ENCODE measurements around the gene VAV2. TPM values are rescaled to one million over a fixed set of nuclear protein-coding genes. Genes with fewer than 3 reads are reported as not detected.

The VAV2 gene
- total RNA-seq, 4 donors from 2014 or later, result 10.3 to 20.1 (median 13.1) TPM

GRCh38 chr9:133861086-133861485 lies 131.0 kb downstream of the VAV2 start:
- no peaks in the 10 kb centered on the region for H3K27me3 ChIP-seq
- no peak for TF ChIP-seq CTCF (IDR thresholded peaks at IDR 0.05)
- TF ChIP-seq POLR2A (IDR thresholded peaks at IDR 0.05), result no peak
- TF ChIP-seq EP300 (IDR thresholded peaks at IDR 0.05), result no peak
- peaks cover 0 to 8% (median 0%) of the 10 kb centered on the region in 4 donors for H3K9me3 ChIP-seq
- H3K27ac ChIP-seq, result no peak overlapping the region
- peaks cover 0 to 13% (median 0%) of the 10 kb centered on the region in 3 donors for H3K36me3 ChIP-seq
- 86 to 87% methylated on average over 20 of the region's 20 CpGs for WGBS, 2 donors
- H3K4me3 ChIP-seq, result no peak overlapping the region
- peaks cover 0 to 37% (median 12%) of the 10 kb centered on the region in 4 donors for H3K4me1 ChIP-seq
- DNase-seq (ENCODE audit: low spot score in 2 of 2), result no peak

GRCh38 chr9:133858771-133859170 lies 133.4 kb downstream of the VAV2 start:
- H3K36me3 ChIP-seq, result peaks cover 0 to 13% (median 0%) of the 10 kb centered on the region in 3 donors
- H3K4me3 ChIP-seq, result no peak overlapping the region
- DNase-seq (ENCODE audit: low spot score in 2 of 2), result no peak
- peaks cover 0 to 27% (median 10%) of the 10 kb centered on the region in 4 donors for H3K4me1 ChIP-seq
- no peak overlapping the region for H3K27ac ChIP-seq
- 86% methylated on average over 11 of the region's 11 CpGs; no CpG with 5 or more reads in 1 of the 2 donors for WGBS, 2 donors
- no peaks in the 10 kb centered on the region for H3K27me3 ChIP-seq
- no peak for TF ChIP-seq POLR2A (IDR thresholded peaks at IDR 0.05)
- TF ChIP-seq EP300 (IDR thresholded peaks at IDR 0.05), result no peak
- TF ChIP-seq CTCF (IDR thresholded peaks at IDR 0.05), result no peak
- no peaks in the 10 kb centered on the region for H3K9me3 ChIP-seq

GRCh38 chr9:133857639-133858038 lies 134.5 kb downstream of the VAV2 start:
- peaks cover 0 to 13% (median 0%) of the 10 kb centered on the region in 3 donors for H3K36me3 ChIP-seq
- no peak overlapping the region for H3K27ac ChIP-seq
- no peak for TF ChIP-seq EP300 (IDR thresholded peaks at IDR 0.05)
- TF ChIP-seq POLR2A (IDR thresholded peaks at IDR 0.05), result no peak
- no peak for TF ChIP-seq CTCF (IDR thresholded peaks at IDR 0.05)
- no peak overlapping the region for H3K4me3 ChIP-seq
- DNase-seq (ENCODE audit: low spot score in 2 of 2), result no peak
- H3K9me3 ChIP-seq, result no peaks in the 10 kb centered on the region
- H3K4me1 ChIP-seq, result peaks cover 0 to 15% (median under 1%) of the 10 kb centered on the region in 4 donors
- H3K27me3 ChIP-seq, result no peaks in the 10 kb centered on the region
- WGBS, 2 donors, result 88 to 89% methylated on average over 9 of the region's 9 CpGs

- no peak for DNase-seq (ENCODE audit: low spot score in 2 of 2)
- Histone ChIP-seq H3K27me3 (no peaks in the 10 kb centered on the region), H3K36me3 (peaks cover 0 to 13% (median 0%) of the 10 kb centered on the region in 3 donors), H3K27ac (peak overlapping the region in 1 of 4 donors; percentile 37), H3K4me1 (peaks cover 0 to 7% (median 0%) of the 10 kb centered on the region in 4 donors), H3K9me3 (no peaks in the 10 kb centered on the region), H3K4me3 (no peak overlapping the region)
- WGBS, 2 donors, result 94 to 95% methylated on average over 12 of the region's 12 CpGs
- TF ChIP-seq EP300 (IDR thresholded peaks at IDR 0.05) (no peak), CTCF (IDR thresholded peaks at IDR 0.05) (no peak), POLR2A (IDR thresholded peaks at IDR 0.05) (no peak)
These were observed 135.3 kb downstream of the VAV2 start for GRCh38 chr9:133856798-133857197.

- no peaks in the 10 kb centered on the region for H3K9me3 ChIP-seq
- H3K4me3 ChIP-seq, result no peak overlapping the region
- peak in 1 of 2 donors; percentile 59 for DNase-seq (ENCODE audit: low spot score in 2 of 2)
- H3K36me3 ChIP-seq, result peaks cover 0 to 8% (median 0%) of the 10 kb centered on the region in 3 donors
- H3K4me1 ChIP-seq, result no peaks in the 10 kb centered on the region
- no peaks in the 10 kb centered on the region for H3K27me3 ChIP-seq
- TF ChIP-seq POLR2A (IDR thresholded peaks at IDR 0.05) (no peak), CTCF (IDR thresholded peaks at IDR 0.05) (no peak), EP300 (IDR thresholded peaks at IDR 0.05) (peak; percentile 63 to 76)
- H3K27ac ChIP-seq, result peak overlapping the region in 2 of 4 donors; percentile 34 to 69
- 79 to 90% methylated on average over 18 to 20 of the region's 20 CpGs for WGBS, 2 donors
These were observed 136.2 kb downstream of the VAV2 start for GRCh38 chr9:133855802-133856521.

Data from tibial nerve (tissue), 4 donors.